ENCODE results near the gene DPP10. TPM values are rescaled to one million over a fixed set of nuclear protein-coding genes. Genes with fewer than 3 reads are reported as not detected.

The DPP10 gene
- total and polyA plus RNA-seq, 4 donors, result 0.04 to 4.1 (median 0.48) TPM

DNA sequence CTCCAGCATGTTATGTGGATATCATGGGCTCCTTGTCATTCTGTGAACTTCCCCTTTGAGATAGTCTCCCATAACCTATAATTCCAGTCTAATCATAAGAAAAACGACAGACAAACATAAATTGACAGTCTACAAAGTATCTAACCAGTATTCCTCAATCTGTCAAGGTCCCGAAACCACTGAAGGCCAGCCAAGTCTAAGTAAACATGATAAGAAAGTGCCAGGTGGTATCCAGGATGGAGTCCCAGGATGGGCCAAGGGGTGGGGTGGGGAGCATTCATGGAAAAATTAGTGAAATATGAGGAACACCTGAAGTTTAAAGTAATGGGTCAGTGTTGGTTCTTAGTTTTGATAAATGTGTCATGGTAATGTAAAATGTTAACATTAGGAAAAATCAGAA is 355.5 kb downstream of the DPP10 start:
- H3K9me3 ChIP-seq (ENCODE audit: control insufficient read depth in 4 of 4, low read length in 3 of 4), result no peaks in the 10 kb centered on the region
- no peaks in the 10 kb centered on the region for H3K36me3 ChIP-seq (ENCODE audit: control insufficient read depth in 4 of 4, insufficient read depth in 3 of 4, low read depth in 1 of 4, low read length in 3 of 4)
- no peak for TF ChIP-seq SP1 (IDR thresholded peaks at IDR 0.05)
- no peak for TF ChIP-seq JUND (IDR thresholded peaks at IDR 0.05)
- TF ChIP-seq RAD21 (IDR thresholded peaks at IDR 0.05), result no peak
- TF ChIP-seq NR2F2 (IDR thresholded peaks at IDR 0.05), result no peak
- no peak for TF ChIP-seq RXRA (IDR thresholded peaks at IDR 0.05)
- TF ChIP-seq CTCF (IDR thresholded peaks at IDR 0.05; ENCODE audit: low read depth, low read length, missing input control), result no peak
- no peak for TF ChIP-seq HNF4A (conservative IDR thresholded peaks at IDR 0.05)
- TF ChIP-seq GABPA (IDR thresholded peaks at IDR 0.05 in 1 of 2, conservative IDR thresholded peaks at IDR 0.05 in 1 of 2), result no peak
- no peak overlapping the region for H3K9ac ChIP-seq (ENCODE audit: low read depth in 1 of 2, low read length in 2 of 2)
- no peak overlapping the region for H3K27ac ChIP-seq (ENCODE audit: low read depth in 1 of 2, low read length in 2 of 2)
- H3K4me1 ChIP-seq (ENCODE audit: control insufficient read depth in 4 of 4, insufficient read depth in 4 of 4, low read length in 3 of 4), result no peaks in the 10 kb centered on the region
- H3K4me3 ChIP-seq (ENCODE audit: low read depth in 1 of 3, low read length in 3 of 3), result no peak overlapping the region
- no peaks in the 10 kb centered on the region for H3K27me3 ChIP-seq (ENCODE audit: control insufficient read depth in 4 of 4, insufficient read depth in 4 of 4, low read length in 3 of 4)
- DNase-seq (ENCODE audit: low spot score), result no peak
- 32% methylated on average over 2 of the region's 2 CpGs for WGBS

GRCh38 chr2:114800371-114800770 is 357.9 kb downstream of the DPP10 start:
- DNase-seq (ENCODE audit: low spot score), result no peak
- WGBS, result 60% methylated on average over 2 of the region's 2 CpGs
- no peak overlapping the region for H3K9ac ChIP-seq (ENCODE audit: low read depth in 1 of 2, low read length in 2 of 2)
- no peak overlapping the region for H3K4me3 ChIP-seq (ENCODE audit: low read depth in 1 of 3, low read length in 3 of 3)
- no peak for TF ChIP-seq MAX (IDR thresholded peaks at IDR 0.05)
- TF ChIP-seq CTCF (IDR thresholded peaks at IDR 0.05; ENCODE audit: low read depth, low read length, missing input control), result no peak
- TF ChIP-seq, protein P1, sequence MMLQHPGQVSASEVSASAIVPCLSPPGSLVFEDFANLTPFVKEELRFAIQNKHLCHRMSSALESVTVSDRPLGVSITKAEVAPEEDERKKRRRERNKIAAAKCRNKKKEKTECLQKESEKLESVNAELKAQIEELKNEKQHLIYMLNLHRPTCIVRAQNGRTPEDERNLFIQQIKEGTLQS (IDR thresholded peaks at IDR 0.05), result no peak
- no peak for TF ChIP-seq REST (IDR thresholded peaks at IDR 0.05)
- TF ChIP-seq, protein P2, sequence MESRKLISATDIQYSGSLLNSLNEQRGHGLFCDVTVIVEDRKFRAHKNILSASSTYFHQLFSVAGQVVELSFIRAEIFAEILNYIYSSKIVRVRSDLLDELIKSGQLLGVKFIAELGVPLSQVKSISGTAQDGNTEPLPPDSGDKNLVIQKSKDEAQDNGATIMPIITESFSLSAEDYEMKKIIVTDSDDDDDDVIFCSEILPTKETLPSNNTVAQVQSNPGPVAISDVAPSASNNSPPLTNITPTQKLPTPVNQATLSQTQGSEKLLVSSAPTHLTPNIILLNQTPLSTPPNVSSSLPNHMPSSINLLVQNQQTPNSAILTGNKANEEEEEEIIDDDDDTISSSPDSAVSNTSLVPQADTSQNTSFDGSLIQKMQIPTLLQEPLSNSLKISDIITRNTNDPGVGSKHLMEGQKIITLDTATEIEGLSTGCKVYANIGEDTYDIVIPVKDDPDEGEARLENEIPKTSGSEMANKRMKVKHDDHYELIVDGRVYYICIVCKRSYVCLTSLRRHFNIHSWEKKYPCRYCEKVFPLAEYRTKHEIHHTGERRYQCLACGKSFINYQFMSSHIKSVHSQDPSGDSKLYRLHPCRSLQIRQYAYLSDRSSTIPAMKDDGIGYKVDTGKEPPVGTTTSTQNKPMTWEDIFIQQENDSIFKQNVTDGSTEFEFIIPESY (IDR thresholded peaks at IDR 0.05), result no peak
- TF ChIP-seq SP1 (IDR thresholded peaks at IDR 0.05), result no peak
- TF ChIP-seq JUND (IDR thresholded peaks at IDR 0.05), result no peak
- TF ChIP-seq EGR1 (IDR thresholded peaks at IDR 0.05; ENCODE audit: low read depth in 2 of 2), result no peak
- TF ChIP-seq HNF4G (IDR thresholded peaks at IDR 0.05), result no peak
- H3K36me3 ChIP-seq (ENCODE audit: control insufficient read depth in 4 of 4, insufficient read depth in 3 of 4, low read depth in 1 of 4, low read length in 3 of 4), result no peaks in the 10 kb centered on the region
- H3K27ac ChIP-seq (ENCODE audit: low read depth in 1 of 2, low read length in 2 of 2), result no peak overlapping the region
- H3K4me1 ChIP-seq (ENCODE audit: control insufficient read depth in 4 of 4, insufficient read depth in 4 of 4, low read length in 3 of 4), result no peaks in the 10 kb centered on the region
- no peaks in the 10 kb centered on the region for H3K9me3 ChIP-seq (ENCODE audit: control insufficient read depth in 4 of 4, low read length in 3 of 4)
- no peaks in the 10 kb centered on the region for H3K27me3 ChIP-seq (ENCODE audit: control insufficient read depth in 4 of 4, insufficient read depth in 4 of 4, low read length in 3 of 4)

Measured in liver (tissue), 9 donors.